ENCODE measurements around the gene PAMR1.

DNA sequence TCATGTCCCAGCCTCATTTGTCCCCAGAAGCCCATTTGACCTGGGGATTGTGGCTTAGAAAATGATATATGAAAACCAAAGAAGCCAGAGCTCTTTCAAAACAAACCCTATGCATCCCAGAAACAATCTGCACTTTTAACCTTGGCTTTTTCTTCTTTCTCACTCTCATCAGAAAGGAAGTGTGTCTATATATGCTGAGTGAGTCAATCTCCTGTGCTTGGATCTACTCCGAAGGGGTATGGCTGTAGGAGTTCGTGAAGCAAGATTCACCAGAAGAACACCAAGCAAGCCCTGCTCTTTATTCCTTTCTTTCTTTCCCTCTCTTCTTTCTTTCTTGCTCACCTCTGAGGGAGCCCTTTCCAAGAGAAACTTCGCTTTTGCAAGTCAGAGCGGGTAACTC lies 636 bp downstream of the PAMR1 start:
- TF ChIP-seq ZNF274 (IDR thresholded peaks at IDR 0.05; ENCODE audit: low read depth, low read length) (no peak), SUZ12 (IDR thresholded peaks at IDR 0.05; ENCODE audit: extremely low read depth, insufficient read depth, insufficient read length) (no peak)

All from NT2/D1 (cell line).